ENCODE measurements around the gene ANXA3. TPM values are rescaled to one million over a fixed set of nuclear protein-coding genes. Genes with fewer than 3 reads are reported as not detected.
"Not testable (repeated sequence)": the region's sequence is repeated elsewhere in the genome, so short reads cannot be mapped to it uniquely, and the experiment has no call there.

ANXA3 gene
- 10 to 100 TPM; 17.5 to 96.6 (median 53.3) TPM for polyA plus RNA-seq
- long read RNA-seq, donor 1, transcript ANXA3-204 (4 exons, 832 nt): minor isoform, 6 of 63 reads
- long read RNA-seq, donor 1, transcript ANXA3-201 (13 exons, 1,657 nt): major isoform, 50 of 63 reads
- long read RNA-seq, donor 1, partial matches to known transcripts: 5 of 63 reads
- long read RNA-seq, donor 1, other reads (novel, unspliced or antisense): 0 of 63 reads
- long read RNA-seq, donor 2, transcript ANXA3-201 (13 exons, 1,657 nt): major isoform, 19 of 29 reads
- long read RNA-seq, donor 2, partial matches to known transcripts: 0 of 29 reads
- long read RNA-seq, donor 2, other reads (novel, unspliced or antisense): 5 of 29 reads
- long read RNA-seq, donor 3, transcript ANXA3-201 (13 exons, 1,657 nt): major isoform, 19 of 37 reads
- long read RNA-seq, donor 3, partial matches to known transcripts: 12 of 37 reads
- long read RNA-seq, donor 3, other reads (novel, unspliced or antisense): 0 of 37 reads
- long read RNA-seq, donor 4, partial matches to known transcripts: 0 of 2 reads
- long read RNA-seq, donor 4, other reads (novel, unspliced or antisense): 0 of 2 reads
- long read RNA-seq, donor 5, transcript ANXA3-201 (13 exons, 1,657 nt): major isoform, 10 of 20 reads
- long read RNA-seq, donor 5, partial matches to known transcripts: 8 of 20 reads
- long read RNA-seq, donor 5, other reads (novel, unspliced or antisense): 0 of 20 reads
- long read RNA-seq, donor 6, transcript ANXA3-201 (13 exons, 1,657 nt): major isoform, 34 of 45 reads
- long read RNA-seq, donor 6, partial matches to known transcripts: 6 of 45 reads
- long read RNA-seq, donor 6, other reads (novel, unspliced or antisense): 0 of 45 reads
- long read RNA-seq, donor 7, transcript ANXA3-201 (13 exons, 1,657 nt): major isoform, 28 of 33 reads
- long read RNA-seq, donor 7, partial matches to known transcripts: 0 of 33 reads
- long read RNA-seq, donor 7, other reads (novel, unspliced or antisense): 0 of 33 reads
- long read RNA-seq, donor 8, partial matches to known transcripts: 0 of 1 reads
- long read RNA-seq, donor 8, other reads (novel, unspliced or antisense): 0 of 1 reads
- long read RNA-seq, donor 9, partial matches to known transcripts: 0 of 5 reads
- long read RNA-seq, donor 9, other reads (novel, unspliced or antisense): 0 of 5 reads
- long read RNA-seq, donor 10, transcript ANXA3-201 (13 exons, 1,657 nt): major isoform, 56 of 75 reads
- long read RNA-seq, donor 10, partial matches to known transcripts: 7 of 75 reads
- long read RNA-seq, donor 10, other reads (novel, unspliced or antisense): 5 of 75 reads

GRCh38 chr4:78551420-78552351, at the start of gene ANXA3:
TSS of gene ANXA3 (plus strand) at chr4:78551770. CDS start at chr4:78554474, 2,704 bp downstream.
- H3K27ac ChIP-seq (ENCODE audit: low read depth in 1 of 3, low read length in 2 of 3): peak within 1 kb of the TSS in 2 of 3 donors; percentile 74 to 90
- peak within 1 kb of the TSS; percentile 45 to 65 (median 62) for H3K4me3 ChIP-seq (ENCODE audit: low read depth in 1 of 3, low read length in 3 of 3)
- WGBS, 3 donors: 3 to 7% (median 5%) methylated on average over 51 to 65 of the region's 65 CpGs
- peaks cover 0 to 3% (median 0%) of the 10 kb centered on the region in 3 donors for H3K27me3 ChIP-seq (ENCODE audit: control insufficient read depth in 3 of 3, insufficient read depth in 3 of 3, low read length in 3 of 3)
- FAIRE-seq (no peak), DNase-seq (peak; percentile 73 to 90)
- peaks cover 0 to 10% (median 0%) of the 10 kb centered on the region in 3 donors for H3K36me3 ChIP-seq (ENCODE audit: control insufficient read depth in 3 of 3, insufficient read depth in 2 of 3, low read depth in 1 of 3, low read length in 3 of 3)
- peaks cover 0 to 18% (median 0%) of the 10 kb centered on the region in 3 donors for H3K4me1 ChIP-seq (ENCODE audit: control insufficient read depth in 3 of 3, insufficient read depth in 2 of 3, low read depth in 1 of 3, low read length in 2 of 3)
- no peaks in the 10 kb centered on the region for H3K9me3 ChIP-seq (ENCODE audit: control insufficient read depth in 2 of 2, insufficient read depth in 1 of 2, low read depth in 1 of 2, low read length in 1 of 2)

- not testable (repeated sequence) for H3K27me3 ChIP-seq (ENCODE audit: control insufficient read depth in 3 of 3, insufficient read depth in 3 of 3, low read length in 3 of 3); H3K4me1 ChIP-seq (ENCODE audit: control insufficient read depth in 3 of 3, insufficient read depth in 2 of 3, low read depth in 1 of 3, low read length in 2 of 3); FAIRE-seq; H3K9me3 ChIP-seq (ENCODE audit: control insufficient read depth in 2 of 2, insufficient read depth in 1 of 2, low read depth in 1 of 2, low read length in 1 of 2); H3K4me3 ChIP-seq (ENCODE audit: low read depth in 1 of 3, low read length in 3 of 3); DNase-seq; H3K27ac ChIP-seq (ENCODE audit: low read depth in 1 of 3, low read length in 2 of 3)
- WGBS, 3 donors: 66 to 79% (median 70%) methylated on average over 10 of the region's 10 CpGs
- peaks cover 0 to 18% (median 0%) of the 10 kb centered on the region in 3 donors for H3K36me3 ChIP-seq (ENCODE audit: control insufficient read depth in 3 of 3, insufficient read depth in 2 of 3, low read depth in 1 of 3, low read length in 3 of 3)
Observed at GRCh38 chr4:78506260-78506659, 45.3 kb upstream of the ANXA3 start.

GRCh38 chr4:78509043-78509442, 42.5 kb upstream of the ANXA3 start:
- Histone ChIP-seq H3K36me3 (ENCODE audit: control insufficient read depth in 3 of 3, insufficient read depth in 2 of 3, low read depth in 1 of 3, low read length in 3 of 3) (peaks cover 0 to 24% (median 0%) of the 10 kb centered on the region in 3 donors), H3K9me3 (ENCODE audit: control insufficient read depth in 2 of 2, insufficient read depth in 1 of 2, low read depth in 1 of 2, low read length in 1 of 2) (no peaks in the 10 kb centered on the region), H3K27ac (ENCODE audit: low read depth in 1 of 3, low read length in 2 of 3) (no peak overlapping the region), H3K4me3 (ENCODE audit: low read depth in 1 of 3, low read length in 3 of 3) (no peak overlapping the region), H3K27me3 (ENCODE audit: control insufficient read depth in 3 of 3, insufficient read depth in 3 of 3, low read length in 3 of 3) (no peaks in the 10 kb centered on the region), H3K4me1 (ENCODE audit: control insufficient read depth in 3 of 3, insufficient read depth in 2 of 3, low read depth in 1 of 3, low read length in 2 of 3) (peaks cover 0 to 16% (median 0%) of the 10 kb centered on the region in 3 donors)
- FAIRE-seq (no peak), DNase-seq (no peak)
- WGBS, 3 donors: 66 to 86% (median 84%) methylated on average over 2 of the region's 2 CpGs

- Histone ChIP-seq H3K9me3 (ENCODE audit: control insufficient read depth in 2 of 2, insufficient read depth in 1 of 2, low read depth in 1 of 2, low read length in 1 of 2) (no peaks in the 10 kb centered on the region), H3K27ac (ENCODE audit: low read depth in 1 of 3, low read length in 2 of 3) (no peak overlapping the region), H3K36me3 (ENCODE audit: control insufficient read depth in 3 of 3, insufficient read depth in 2 of 3, low read depth in 1 of 3, low read length in 3 of 3) (peaks cover 0 to 25% (median 0%) of the 10 kb centered on the region in 3 donors), H3K4me3 (ENCODE audit: low read depth in 1 of 3, low read length in 3 of 3) (no peak overlapping the region), H3K27me3 (ENCODE audit: control insufficient read depth in 3 of 3, insufficient read depth in 3 of 3, low read length in 3 of 3) (no peaks in the 10 kb centered on the region), H3K4me1 (ENCODE audit: control insufficient read depth in 3 of 3, insufficient read depth in 2 of 3, low read depth in 1 of 3, low read length in 2 of 3) (peaks cover 0 to 16% (median 0%) of the 10 kb centered on the region in 3 donors)
- WGBS, 3 donors: 53 to 96% (median 87%) methylated on average over 1 of the region's 1 CpG
- DNase-seq (no peak), FAIRE-seq (no peak)
Observed at GRCh38 chr4:78510108-78510507, 41.5 kb upstream of the ANXA3 start.

GRCh38 chr4:78510681-78511080, 40.9 kb upstream of the ANXA3 start:
- H3K4me1 ChIP-seq (ENCODE audit: control insufficient read depth in 3 of 3, insufficient read depth in 2 of 3, low read depth in 1 of 3, low read length in 2 of 3): peaks cover 0 to 16% (median 0%) of the 10 kb centered on the region in 3 donors

GRCh38 chr4:78512357-78512920, 39.1 kb upstream of the ANXA3 start:
- Histone ChIP-seq H3K4me1 (ENCODE audit: control insufficient read depth in 3 of 3, insufficient read depth in 2 of 3, low read depth in 1 of 3, low read length in 2 of 3) (peaks cover 0 to 16% (median 0%) of the 10 kb centered on the region in 3 donors), H3K27ac (ENCODE audit: low read depth in 1 of 3, low read length in 2 of 3) (peak overlapping the region in 1 of 3 donors; percentile 46), H3K36me3 (ENCODE audit: control insufficient read depth in 3 of 3, insufficient read depth in 2 of 3, low read depth in 1 of 3, low read length in 3 of 3) (peaks cover 0 to 21% (median 0%) of the 10 kb centered on the region in 3 donors), H3K4me3 (ENCODE audit: low read depth in 1 of 3, low read length in 3 of 3) (no peak overlapping the region), H3K9me3 (ENCODE audit: control insufficient read depth in 2 of 2, insufficient read depth in 1 of 2, low read depth in 1 of 2, low read length in 1 of 2) (no peaks in the 10 kb centered on the region), H3K27me3 (ENCODE audit: control insufficient read depth in 3 of 3, insufficient read depth in 3 of 3, low read length in 3 of 3) (no peaks in the 10 kb centered on the region)
- FAIRE-seq (no peak), DNase-seq (peak; percentile 81 to 86)
- WGBS, 3 donors: 24 to 50% (median 41%) methylated on average over 3 of the region's 3 CpGs

More at GRCh38 chr4:78510681-78511080, 40.9 kb upstream of the ANXA3 start:
- no peak overlapping the region for H3K4me3 ChIP-seq (ENCODE audit: low read depth in 1 of 3, low read length in 3 of 3)
- no peak overlapping the region for H3K27ac ChIP-seq (ENCODE audit: low read depth in 1 of 3, low read length in 2 of 3)
- WGBS, 3 donors: 35 to 76% (median 52%) methylated on average over 1 of the region's 1 CpG
- H3K27me3 ChIP-seq (ENCODE audit: control insufficient read depth in 3 of 3, insufficient read depth in 3 of 3, low read length in 3 of 3): no peaks in the 10 kb centered on the region
- peaks cover 0 to 29% (median 0%) of the 10 kb centered on the region in 3 donors for H3K36me3 ChIP-seq (ENCODE audit: control insufficient read depth in 3 of 3, insufficient read depth in 2 of 3, low read depth in 1 of 3, low read length in 3 of 3)
- no peaks in the 10 kb centered on the region for H3K9me3 ChIP-seq (ENCODE audit: control insufficient read depth in 2 of 2, insufficient read depth in 1 of 2, low read depth in 1 of 2, low read length in 1 of 2)
- DNase-seq (no peak), FAIRE-seq (no peak)

GRCh38 chr4:78513411-78513975, 38.1 kb upstream of the ANXA3 start:
- Histone ChIP-seq H3K4me3 (ENCODE audit: low read depth in 1 of 3, low read length in 3 of 3) (no peak overlapping the region), H3K27ac (ENCODE audit: low read depth in 1 of 3, low read length in 2 of 3) (no peak overlapping the region), H3K27me3 (ENCODE audit: control insufficient read depth in 3 of 3, insufficient read depth in 3 of 3, low read length in 3 of 3) (no peaks in the 10 kb centered on the region), H3K9me3 (ENCODE audit: control insufficient read depth in 2 of 2, insufficient read depth in 1 of 2, low read depth in 1 of 2, low read length in 1 of 2) (no peaks in the 10 kb centered on the region), H3K4me1 (ENCODE audit: control insufficient read depth in 3 of 3, insufficient read depth in 2 of 3, low read depth in 1 of 3, low read length in 2 of 3) (peaks cover 0 to 16% (median 0%) of the 10 kb centered on the region in 3 donors), H3K36me3 (ENCODE audit: control insufficient read depth in 3 of 3, insufficient read depth in 2 of 3, low read depth in 1 of 3, low read length in 3 of 3) (peaks cover 0 to 20% (median 0%) of the 10 kb centered on the region in 3 donors)
- WGBS, 3 donors: 54 to 76% (median 63%) methylated on average over 3 of the region's 3 CpGs
- DNase-seq (peak; percentile 16 to 45), FAIRE-seq (no peak)
